Body of pancreas (tissue), 4 donors: ENCODE measurements around the gene TLL2.

Source experiments
- CTCF ChIP-seq, 7 experiments: fragments of 450-650 bp in 4 of 7; fragments of 200-600 bp in 3 of 7; sonication (generic) in 3 of 7; IDR thresholded peaks; one replicate each; pipeline ENCODE4 v1.5.1; 2016 to 2019; ENCODE audit warnings: antibody characterized with exemption in 7 of 7
- POLR2A ChIP-seq, 3 donors: fragments of 450-650 bp; IDR thresholded peaks; one replicate each; pipeline ENCODE4 v1.6.1; 2016; ENCODE audit warnings: antibody characterized with exemption in 3 of 3, mild to moderate bottlenecking in 2 of 3

- TF ChIP-seq CTCF (IDR thresholded peaks at IDR 0.05) (no peak), POLR2A (IDR thresholded peaks at IDR 0.05) (no peak)
These were observed 2.6 kb upstream of the TLL2 start for GRCh38 chr10:96516337-96516736.
